Stomach (tissue), 9 donors: ENCODE results near the gene ADGRG1. TPM values are rescaled to one million over a fixed set of nuclear protein-coding genes. Genes with fewer than 3 reads are reported as not detected.
"Not testable (repeated sequence)": the region's sequence is repeated elsewhere in the genome, so short reads cannot be mapped to it uniquely, and the experiment has no call there.

Source experiments
- DNase-seq, 2 donors: peaks; one replicate each; pipeline versions ENCODE4 v3.0.0 to v3.0.0-alpha.2; 2013 to 2019
- H3K27ac ChIP-seq, 5 donors: fragments of 200-600 bp in 4 of 5; sonication (generic) in 4 of 5; one replicate each; pipeline ENCODE4 v1.5.1; 2013 to 2019; ENCODE audit warnings: mild to moderate bottlenecking in 1 of 5, moderate library complexity in 1 of 5
- H3K27me3 ChIP-seq, 3 donors: fragments of 200-600 bp; sonication (generic); one replicate each; pipeline ENCODE4 v1.5.1; 2017 to 2019; ENCODE audit warnings: mixed run types in 1 of 3
- H3K36me3 ChIP-seq, 4 donors: fragments of 200-600 bp; sonication (generic); 1 replicate in 3 of 4; 2 replicates in 1 of 4; pipeline ENCODE4 v1.5.1; 2016 to 2019
- H3K4me1 ChIP-seq, 4 donors: fragments of 200-600 bp; sonication (generic); one replicate each; pipeline ENCODE4 v1.5.1; 2016 to 2019
- H3K4me3 ChIP-seq, 4 donors: fragments of 200-600 bp; sonication (generic) in 3 of 4; one replicate each; pipeline ENCODE4 v1.5.1; 2016 to 2019; ENCODE audit warnings: mild to moderate bottlenecking in 1 of 4
- H3K9me3 ChIP-seq, 4 donors: fragments of 200-600 bp; sonication (generic); one replicate each; pipeline ENCODE4 v1.5.1; 2016 to 2019
- CTCF ChIP-seq, 7 experiments: fragments of 450-650 bp in 4 of 7; fragments of 200-600 bp in 3 of 7; sonication (generic) in 3 of 7; IDR thresholded peaks; one replicate each; pipeline ENCODE4 v1.5.1; 2016 to 2019; ENCODE audit warnings: antibody characterized with exemption in 7 of 7, control low read depth in 2 of 7, mild to moderate bottlenecking in 1 of 7
- EP300 ChIP-seq: sonication (generic); formaldehyde crosslinking; IDR thresholded peaks from one replicate; pipeline ENCODE4 v1.6.1; 2017; ENCODE audit warnings: antibody characterized with exemption
- POLR2A ChIP-seq, 4 donors: fragments of 450-650 bp; IDR thresholded peaks; one replicate each; pipeline ENCODE4 v1.6.1; 2016; ENCODE audit warnings: antibody characterized with exemption in 4 of 4, control low read depth in 2 of 4, mild to moderate bottlenecking in 1 of 4, moderate library complexity in 1 of 4
- POLR2AphosphoS5 ChIP-seq, 3 donors: sonication (generic); formaldehyde crosslinking; IDR thresholded peaks; one replicate each; pipeline ENCODE4 v1.6.1; 2016; ENCODE audit warnings: antibody characterized with exemption in 3 of 3
- WGBS, 5 donors: extraction: QIAGEN DNeasy Blood & Tissue Kit in 3 of 5; methylation state at CpG; one replicate each; pipeline versions ENCODE4 v1.1.5 to v1.1.7; 2013 to 2018; 5-methylcytosine and 5-hydroxymethylcytosine counted together
- intact Hi-C: fragments of 100-400 bp; cut with DNase I; formaldehyde crosslinking; loops from one replicate; pipeline ENCODE4 v1.15.1; 2023; ENCODE audit warnings: low total_unique reads
- polyA plus RNA-seq, 3 donors: library from polyadenylated mRNA; stranded (reverse); fragments of 200-250 nt; gene quantifications; one replicate each; pipeline ENCODE4 v1.2.3, GENCODE V29; 2013
- total RNA-seq, 5 donors: library from RNA; depleted of rRNA; stranded (reverse); fragments of >200 nt; gene quantifications; one replicate each; pipeline versions ENCODE4 v1.1.0 to v1.2.3, GENCODE V29; 2014 to 2016
- donor health status: healthy with polysubstance abuse.
- donor health status: Bipolar disorder and iron deficiency.
- donor health status: healthy.

Gene ADGRG1
- total and polyA plus RNA-seq, 8 donors, result 8.9 to 84.8 (median 32.1) TPM

GRCh38 chr16:57594531-57595031 lies 33.8 kb upstream of the ADGRG1 start:
- peaks cover 0 to 11% (median 4%) of the 10 kb centered on the region in 4 donors for H3K9me3 ChIP-seq
- H3K27me3 ChIP-seq, result no peaks in the 10 kb centered on the region
- no peaks in the 10 kb centered on the region for H3K36me3 ChIP-seq
- H3K4me1 ChIP-seq, result peaks cover 8 to 32% (median 12%) of the 10 kb centered on the region in 4 donors
- DNase-seq, result peak in 1 of 2 donors; percentile 4
- TF ChIP-seq POLR2AphosphoS5 (IDR thresholded peaks at IDR 0.05) (no peak), EP300 (no peak), POLR2A (IDR thresholded peaks at IDR 0.05) (no peak), CTCF (IDR thresholded peaks at IDR 0.05) (no peak)
- no peak overlapping the region for H3K27ac ChIP-seq
- intact Hi-C loops, result loop anchor here (5.0 kb wide), 1 partner anchor 53 kb away; no protein-coding TSS in a partner anchor
- 74 to 84% (median 81%) methylated on average over 4 of the region's 4 CpGs for WGBS, 5 donors
- no peak overlapping the region for H3K4me3 ChIP-seq

- H3K27me3 ChIP-seq, H3K36me3 ChIP-seq, H3K27ac ChIP-seq, H3K4me3 ChIP-seq, intact Hi-C loops, DNase-seq: not testable (repeated sequence)
- peaks cover 0 to 11% (median 4%) of the 10 kb centered on the region in 4 donors for H3K9me3 ChIP-seq
- peaks cover 12 to 34% (median 16%) of the 10 kb centered on the region in 4 donors for H3K4me1 ChIP-seq
- 42 to 83% (median 61%) methylated on average over 4 of the region's 4 CpGs for WGBS, 5 donors
Observed at GRCh38 chr16:57596234-57596633, 32.2 kb upstream of the ADGRG1 start.

- Histone ChIP-seq H3K9me3 (peaks cover 0 to 11% (median 4%) of the 10 kb centered on the region in 4 donors), H3K4me1 (peaks cover 14 to 37% (median 28%) of the 10 kb centered on the region in 4 donors), H3K4me3 (no peak overlapping the region), H3K27me3 (peaks cover 0 to 8% (median 0%) of the 10 kb centered on the region in 3 donors), H3K27ac (no peak overlapping the region), H3K36me3 (no peaks in the 10 kb centered on the region)
- no peak for TF ChIP-seq POLR2AphosphoS5 (IDR thresholded peaks at IDR 0.05)
- TF ChIP-seq CTCF (IDR thresholded peaks at IDR 0.05), result no peak
- intact Hi-C loops, result no loop called here
- no peak for DNase-seq
Observed at GRCh38 chr16:57598437-57598836, 30.0 kb upstream of the ADGRG1 start.

- Histone ChIP-seq H3K36me3 (no peaks in the 10 kb centered on the region), H3K27me3 (peaks cover 0 to 14% (median 0%) of the 10 kb centered on the region in 3 donors), H3K9me3 (peaks cover 0 to 11% (median 4%) of the 10 kb centered on the region in 4 donors), H3K27ac (peak overlapping the region; percentile 17 to 88 (median 48)), H3K4me1 (peaks cover 18 to 53% (median 37%) of the 10 kb centered on the region in 4 donors), H3K4me3 (no peak overlapping the region)
- peak in 5 of 7 experiments; percentile 57 to 94 (median 79) for TF ChIP-seq CTCF (IDR thresholded peaks at IDR 0.05)
- no peak for TF ChIP-seq POLR2A (IDR thresholded peaks at IDR 0.05)
- TF ChIP-seq POLR2AphosphoS5 (IDR thresholded peaks at IDR 0.05), result peak in 1 of 3 donors; percentile 59
- TF ChIP-seq EP300, result no peak
- 8 to 23% (median 13%) methylated on average over 9 to 12 of the region's 12 CpGs for WGBS, 5 donors
- DNase-seq, result peak; percentile 79 to 86
- intact Hi-C loops, result no loop called here
Observed at GRCh38 chr16:57600048-57600835, 28.2 kb upstream of the ADGRG1 start.
